Left ventricle myocardium inferior (tissue), 1 donor: ENCODE data around the gene MAGEH1. TPM values are rescaled to one million over a fixed set of nuclear protein-coding genes. Genes with fewer than 3 reads are reported as not detected.
A peak's percentile ranks its signal among the peaks of the same experiment; 100 is the strongest.

Experiments used
- DNase-seq: peaks from one replicate; pipeline ENCODE4 v3.0.0-alpha.2; 2020
- H3K27ac ChIP-seq: fragments of 200-600 bp; replicated peaks from 2 replicates; pipeline ENCODE4 v1.8.0; 2021
- H3K27me3 ChIP-seq: fragments of 200-600 bp; 2 replicates; pipeline ENCODE4 v1.8.0; 2021; ENCODE audit warnings: low read depth
- H3K36me3 ChIP-seq: fragments of 200-600 bp; 2 replicates; pipeline ENCODE4 v1.8.0; 2021
- H3K4me1 ChIP-seq: fragments of 200-600 bp; 2 replicates; pipeline ENCODE4 v1.8.0; 2021
- H3K4me3 ChIP-seq: fragments of 200-600 bp; 2 replicates; pipeline ENCODE4 v1.8.0; 2021; ENCODE audit warnings: mild to moderate bottlenecking, moderate library complexity
- H3K9me3 ChIP-seq: fragments of 200-600 bp; replicated peaks from 2 replicates; pipeline ENCODE4 v1.8.0; 2021
- intact Hi-C: fragments of 100-400 bp; cut with micrococcal nuclease; formaldehyde crosslinking; loops from one replicate; pipeline ENCODE4 v1.11.0; 2022
- microRNA-seq: library from miRNA; unstranded; fragments of <30 nt; microRNA quantifications from one replicate; pipeline ENCODE4 v1.2.0, GENCODE V29; 2020
- total RNA-seq: library from RNA; stranded (reverse); fragmentation: NEBNext Ultra II Directional; extraction: Animal tissue kit (Norgen Biotek cat#: 25700); gene quantifications from one replicate; pipeline ENCODE4 v1.2.1, GENCODE V29; 2021
- TF ChIP-seq, protein P1 (sequence below): fragments of 200-600 bp; IDR thresholded peaks from 2 replicates; pipeline ENCODE4 v1.8.0; 2021; ENCODE audit warnings: antibody characterized with exemption, mild to moderate bottlenecking, borderline replicate concordance
- donor health status: DM: no; HTN: yes; CAD: no; lungs with severe emphysema.

MAGEH1 gene
- total RNA-seq, 1 donor from 2014 or later: 10.7 TPM

DNA sequence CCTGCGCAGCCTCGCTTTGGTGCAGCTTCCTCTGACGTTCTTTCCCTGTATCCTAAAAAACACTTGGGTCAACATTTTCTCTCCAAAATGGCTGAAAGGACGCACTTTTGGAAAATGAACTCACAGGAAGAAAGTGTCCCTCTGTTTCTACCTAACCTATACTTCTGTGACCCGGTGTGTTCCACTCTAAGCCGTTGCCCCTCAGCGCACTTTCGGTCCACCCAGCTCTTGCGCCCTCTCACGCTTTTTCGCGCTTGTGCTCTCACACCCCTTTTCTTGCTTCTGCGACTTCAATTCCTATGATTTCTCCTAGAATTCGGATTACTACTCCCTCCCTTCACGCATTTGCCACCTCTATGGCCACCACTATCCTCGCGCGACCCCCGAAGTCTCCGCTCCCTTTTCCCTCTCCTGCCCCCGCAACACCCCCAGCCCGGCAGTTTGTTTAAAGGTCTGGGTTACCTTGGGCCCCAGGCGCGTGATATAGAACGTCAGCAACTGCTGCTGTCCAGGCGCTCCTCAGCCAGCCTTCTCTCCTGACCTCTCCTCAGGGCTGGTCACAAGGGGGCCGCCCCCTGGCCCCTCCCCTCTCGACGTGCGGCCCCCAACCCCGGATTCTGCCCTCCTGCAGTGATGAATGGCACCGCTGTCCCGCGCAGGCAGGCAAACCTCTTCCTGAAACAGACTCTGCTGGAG, 37.5 kb downstream of the MAGEH1 start, which contains the start of gene USP51:
TSS of gene USP51 (minus strand) at position 535 of the 696 bp plus-strand sequence. CDS start 909 bp downstream, outside the sequence.
- peak; percentile 24 for DNase-seq
- Histone ChIP-seq H3K4me3 (peak within 1 kb of the TSS; percentile 79), H3K4me1 (peaks cover 8% of the 10 kb centered on the region), H3K36me3 (no peaks in the 10 kb centered on the region), H3K27ac (peak within 1 kb of the TSS; percentile 90), H3K27me3 (no peaks in the 10 kb centered on the region), H3K9me3 (no peaks in the 10 kb centered on the region)
- TF ChIP-seq, protein P1, sequence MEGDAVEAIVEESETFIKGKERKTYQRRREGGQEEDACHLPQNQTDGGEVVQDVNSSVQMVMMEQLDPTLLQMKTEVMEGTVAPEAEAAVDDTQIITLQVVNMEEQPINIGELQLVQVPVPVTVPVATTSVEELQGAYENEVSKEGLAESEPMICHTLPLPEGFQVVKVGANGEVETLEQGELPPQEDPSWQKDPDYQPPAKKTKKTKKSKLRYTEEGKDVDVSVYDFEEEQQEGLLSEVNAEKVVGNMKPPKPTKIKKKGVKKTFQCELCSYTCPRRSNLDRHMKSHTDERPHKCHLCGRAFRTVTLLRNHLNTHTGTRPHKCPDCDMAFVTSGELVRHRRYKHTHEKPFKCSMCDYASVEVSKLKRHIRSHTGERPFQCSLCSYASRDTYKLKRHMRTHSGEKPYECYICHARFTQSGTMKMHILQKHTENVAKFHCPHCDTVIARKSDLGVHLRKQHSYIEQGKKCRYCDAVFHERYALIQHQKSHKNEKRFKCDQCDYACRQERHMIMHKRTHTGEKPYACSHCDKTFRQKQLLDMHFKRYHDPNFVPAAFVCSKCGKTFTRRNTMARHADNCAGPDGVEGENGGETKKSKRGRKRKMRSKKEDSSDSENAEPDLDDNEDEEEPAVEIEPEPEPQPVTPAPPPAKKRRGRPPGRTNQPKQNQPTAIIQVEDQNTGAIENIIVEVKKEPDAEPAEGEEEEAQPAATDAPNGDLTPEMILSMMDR: peak; percentile 27
- intact Hi-C loops: no loop called here

DNA sequence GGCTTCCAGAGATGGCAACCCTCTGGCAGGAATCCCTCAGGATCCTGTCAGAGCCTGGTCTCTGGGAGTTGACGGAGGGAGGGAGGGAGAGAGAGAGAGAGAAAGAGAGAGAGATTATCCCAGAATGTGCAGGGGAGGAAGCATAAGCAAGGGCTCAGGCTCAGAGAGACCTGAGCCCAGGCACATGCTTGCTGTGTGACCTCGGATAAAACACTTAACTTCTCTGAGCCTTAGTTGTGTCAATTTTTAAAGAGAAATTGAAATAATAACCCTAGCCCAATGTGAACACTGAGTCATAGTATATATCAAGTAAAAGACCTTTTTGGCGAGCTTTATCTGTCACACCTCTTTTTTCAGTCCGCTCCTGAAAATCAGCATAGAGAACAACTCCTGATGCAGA, 38.2 kb downstream of the MAGEH1 start:
- no peak for DNase-seq
- peaks cover 8% of the 10 kb centered on the region for H3K4me1 ChIP-seq
- no peaks in the 10 kb centered on the region for H3K36me3 ChIP-seq
- H3K9me3 ChIP-seq: no peaks in the 10 kb centered on the region
- intact Hi-C loops: no loop called here
- peak overlapping the region; percentile 90 for H3K27ac ChIP-seq
- no peaks in the 10 kb centered on the region for H3K27me3 ChIP-seq
- TF ChIP-seq, protein P1: no peak
- peak overlapping the region; percentile 79 for H3K4me3 ChIP-seq

DNA sequence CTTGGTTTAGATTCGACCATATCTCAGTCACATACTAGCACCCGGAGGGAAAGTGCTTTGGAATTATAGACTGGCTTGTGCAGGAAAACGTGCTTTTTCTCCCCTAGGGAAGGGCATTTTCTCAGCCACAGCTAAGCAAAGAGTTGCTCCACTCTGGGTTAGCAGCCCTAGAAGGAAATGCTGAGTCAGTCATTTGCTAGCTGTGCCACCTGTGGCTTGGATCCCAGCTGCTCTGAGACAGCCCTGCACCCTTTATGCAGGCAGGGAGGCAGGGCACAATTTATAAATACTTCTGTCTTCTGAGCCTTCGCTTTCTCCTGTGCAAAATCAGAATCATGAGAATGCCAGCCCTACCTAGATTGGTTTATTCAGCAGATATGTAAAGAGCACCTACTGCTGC, 39.0 kb downstream of the MAGEH1 start:
- DNase-seq: no peak
- H3K4me1 ChIP-seq: peaks cover 8% of the 10 kb centered on the region
- no peaks in the 10 kb centered on the region for H3K27me3 ChIP-seq
- no peaks in the 10 kb centered on the region for H3K36me3 ChIP-seq
- intact Hi-C loops: no loop called here
- no peak overlapping the region for H3K27ac ChIP-seq
- H3K9me3 ChIP-seq: no peaks in the 10 kb centered on the region
- no peak overlapping the region for H3K4me3 ChIP-seq
- TF ChIP-seq, protein P1: no peak

Small RNAs within 50 kb of the gene (microRNA-seq; reads per million reads assigned to microRNA genes)
- gene MIR4536-1 (not detected), gene MIR4536-2 (not detected)

Other genes with a start within 250 kb of the MAGEH1 start
- gene PAGE5, start 231.8 kb upstream of the MAGEH1 start, total RNA-seq: not detected
- not detected for gene PAGE3, start 187.2 kb upstream of the MAGEH1 start, total RNA-seq
- gene USP51, start 37.7 kb downstream of the MAGEH1 start, total RNA-seq: 1.4 TPM
- not detected for gene FOXR2, start 171.3 kb downstream of the MAGEH1 start, total RNA-seq